Mammary epithelial cell (primary cell): ENCODE data around the gene KCNJ1.

Experiments
- CTCF ChIP-seq, 2 donors: IDR thresholded peaks in 1 of 2; conservative IDR thresholded peaks in 1 of 2; 2 replicates each; pipeline ENCODE4 v1.5.1; 2011 to 2012; ENCODE audit warnings: inconsistent platforms in 2 of 2, low read length in 2 of 2, mild to moderate bottlenecking in 2 of 2, control low read depth in 1 of 2, low read depth in 1 of 2; ENCODE audit not compliant: insufficient read depth in 1 of 2; ENCODE audit errors: extremely low read depth in 1 of 2
- EZH2 ChIP-seq: IDR thresholded peaks from 2 replicates; pipeline ENCODE4 v1.6.1; 2012; ENCODE audit warnings: low read length, inconsistent platforms, borderline replicate concordance

GRCh38 chr11:128895526-128895925 lies 28.4 kb upstream of the KCNJ1 start:
- TF ChIP-seq CTCF (conservative IDR thresholded peaks at IDR 0.05 in 1 of 2, IDR thresholded peaks at IDR 0.05 in 1 of 2; ENCODE audit: extremely low read depth in 1 of 2, insufficient read depth in 1 of 2, low read depth in 1 of 2, low read length in 2 of 2) (no peak), EZH2 (no peak)
